HG02798 (cell line): ENCODE results near the gene PKMYT1.
"Not testable (repeated sequence)": the region's sequence is repeated elsewhere in the genome, so short reads cannot be mapped to it uniquely, and the experiment has no call there.

Experiments used
- ATAC-seq: cut with Tn5 transposase; IDR thresholded peaks from one replicate; pipeline ENCODE4 v1.9.1; 2021; ENCODE audit warnings: mild to moderate bottlenecking; ENCODE audit not compliant: unreplicated experiment, poor library complexity

The PKMYT1 gene

GRCh38 chr16:2963723-2964474 lies 16.3 kb downstream of the PKMYT1 start, which contains the start of gene KREMEN2:
TSS of gene KREMEN2 (plus strand) at chr16:2964275. CDS start at chr16:2964521, 246 bp downstream.
- no peak for ATAC-seq

DNA sequence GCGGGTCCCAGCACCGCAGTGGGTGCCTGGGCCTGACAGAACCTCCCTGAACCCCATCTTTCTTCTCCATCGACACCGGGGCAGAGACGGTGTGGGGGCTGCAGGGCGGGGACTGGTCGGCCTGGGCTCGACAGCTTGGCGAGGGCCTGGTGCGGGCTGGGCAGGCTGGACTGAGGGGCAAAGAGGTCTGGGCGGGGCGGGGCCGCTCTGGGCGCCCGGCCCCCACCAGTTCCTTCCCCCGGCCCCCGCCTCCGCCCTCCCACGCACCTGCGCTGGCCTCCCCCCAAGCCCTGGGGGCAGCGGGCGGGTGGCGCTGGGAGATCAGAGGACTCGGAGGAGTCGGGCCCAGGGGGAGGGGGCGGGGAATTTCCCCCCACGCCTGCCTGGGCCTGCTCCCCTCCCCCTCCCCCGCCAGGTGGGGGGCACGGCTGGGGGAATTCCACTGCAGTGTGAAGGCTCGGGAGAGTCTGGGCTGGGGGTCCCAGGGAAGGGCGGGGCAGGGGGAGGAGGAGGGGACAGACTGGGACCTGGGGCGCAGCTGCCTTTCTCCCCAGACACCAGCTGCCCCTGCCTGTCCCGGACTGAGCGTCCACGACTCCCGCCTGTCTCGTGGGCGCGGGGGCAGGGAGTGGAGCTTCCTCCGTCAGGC lies 17.0 kb downstream of the PKMYT1 start:
- ATAC-seq = no peak

DNA sequence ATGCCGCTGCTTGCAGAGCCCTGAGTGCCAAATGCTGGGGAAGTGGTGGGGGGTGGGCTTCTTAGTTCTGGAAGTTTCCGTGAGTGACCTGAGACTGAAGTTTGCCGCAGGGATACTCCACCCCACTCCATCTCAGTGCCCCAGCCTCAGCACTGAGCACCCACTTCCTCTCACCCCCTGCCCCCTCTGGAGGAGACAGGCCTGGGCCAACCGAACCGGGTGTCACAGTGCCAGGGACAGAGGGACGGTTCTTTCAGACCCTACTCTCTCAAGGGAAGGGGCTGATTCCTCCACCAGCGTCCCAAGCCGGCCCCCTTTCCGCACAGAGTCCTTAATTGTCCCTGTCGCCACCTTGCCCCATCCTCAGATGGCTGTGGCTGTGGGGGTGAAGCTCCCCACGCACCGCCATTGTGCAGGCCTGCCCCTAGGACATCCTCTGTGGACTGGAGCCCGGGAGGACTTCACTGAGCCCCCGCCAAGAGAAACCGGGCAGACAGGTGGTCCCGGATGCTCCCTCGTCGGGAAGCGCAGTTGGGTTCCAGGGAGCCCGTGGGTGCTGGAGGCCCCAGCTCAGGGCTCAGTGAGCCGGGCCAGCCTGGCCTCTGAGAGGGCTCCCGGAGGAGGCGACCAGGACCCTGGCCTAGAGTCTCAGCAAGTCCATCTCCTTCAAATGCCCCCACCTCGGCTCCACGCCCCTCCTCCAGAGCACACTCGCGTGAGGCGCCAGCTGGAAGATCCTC lies 17.7 kb downstream of the PKMYT1 start:
- no peak for ATAC-seq

DNA sequence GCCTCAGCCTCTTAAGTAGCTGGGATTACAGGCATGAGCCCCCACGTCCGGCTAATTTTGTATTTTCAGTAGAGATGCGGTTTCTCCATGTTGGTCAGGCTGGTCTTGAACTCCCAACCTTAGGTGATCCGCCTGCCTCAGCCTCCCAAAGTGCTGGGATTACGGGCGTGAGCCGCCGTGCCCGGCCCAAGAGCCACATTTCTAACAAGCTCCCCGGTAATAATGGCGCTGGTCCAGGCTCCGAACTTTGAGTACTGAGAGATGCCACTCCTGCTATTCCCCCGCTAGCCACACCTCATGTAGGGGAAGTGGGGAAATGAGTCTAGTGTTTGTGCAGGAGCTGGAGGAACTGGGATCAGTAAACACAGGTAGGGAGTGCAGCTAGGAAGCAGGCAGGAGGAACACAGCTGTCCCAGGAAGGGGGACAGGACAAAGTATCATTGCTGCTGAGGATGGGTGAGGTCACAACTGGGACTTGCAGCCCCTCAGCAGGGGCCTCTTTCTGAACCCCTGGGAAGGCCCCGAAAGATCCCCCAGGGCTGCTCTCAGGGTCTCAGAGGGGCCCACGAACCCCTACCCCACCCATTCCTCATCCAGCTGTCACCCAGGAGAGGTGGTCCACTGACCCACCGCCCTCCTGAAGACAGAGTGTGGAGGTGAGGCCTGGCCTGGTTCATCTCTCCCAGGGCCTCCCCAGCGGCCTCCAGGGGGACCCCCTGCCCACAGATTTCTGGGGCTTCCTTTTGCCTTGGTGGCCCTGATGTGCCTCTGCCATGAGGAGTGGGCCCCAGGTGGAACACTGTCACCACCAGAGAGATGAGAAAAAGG lies 19.8 kb downstream of the PKMYT1 start:
- ATAC-seq = no peak

- ATAC-seq = no peak
Measured at GRCh38 chr16:2959206-2959605, 21.0 kb downstream of the PKMYT1 start.

DNA sequence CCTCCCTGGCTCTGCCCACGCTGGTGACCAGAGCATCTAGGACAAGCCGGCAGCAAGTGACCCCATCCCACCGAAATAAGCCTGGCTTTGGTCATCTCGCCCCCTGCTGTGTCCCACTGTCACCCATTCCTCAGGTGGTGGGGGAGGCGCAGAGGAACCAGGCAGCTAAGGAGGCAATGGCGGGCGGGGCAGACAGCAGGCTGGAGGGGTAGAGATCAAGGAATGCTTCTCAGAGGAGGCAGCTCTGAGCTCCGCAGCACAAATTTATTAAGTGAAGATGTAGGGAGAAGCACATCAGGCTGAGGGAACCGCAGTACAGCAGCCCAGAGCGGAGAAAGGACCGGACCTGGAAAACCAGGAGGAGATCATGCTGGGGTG lies 23.7 kb downstream of the PKMYT1 start:
- no peak for ATAC-seq

DNA sequence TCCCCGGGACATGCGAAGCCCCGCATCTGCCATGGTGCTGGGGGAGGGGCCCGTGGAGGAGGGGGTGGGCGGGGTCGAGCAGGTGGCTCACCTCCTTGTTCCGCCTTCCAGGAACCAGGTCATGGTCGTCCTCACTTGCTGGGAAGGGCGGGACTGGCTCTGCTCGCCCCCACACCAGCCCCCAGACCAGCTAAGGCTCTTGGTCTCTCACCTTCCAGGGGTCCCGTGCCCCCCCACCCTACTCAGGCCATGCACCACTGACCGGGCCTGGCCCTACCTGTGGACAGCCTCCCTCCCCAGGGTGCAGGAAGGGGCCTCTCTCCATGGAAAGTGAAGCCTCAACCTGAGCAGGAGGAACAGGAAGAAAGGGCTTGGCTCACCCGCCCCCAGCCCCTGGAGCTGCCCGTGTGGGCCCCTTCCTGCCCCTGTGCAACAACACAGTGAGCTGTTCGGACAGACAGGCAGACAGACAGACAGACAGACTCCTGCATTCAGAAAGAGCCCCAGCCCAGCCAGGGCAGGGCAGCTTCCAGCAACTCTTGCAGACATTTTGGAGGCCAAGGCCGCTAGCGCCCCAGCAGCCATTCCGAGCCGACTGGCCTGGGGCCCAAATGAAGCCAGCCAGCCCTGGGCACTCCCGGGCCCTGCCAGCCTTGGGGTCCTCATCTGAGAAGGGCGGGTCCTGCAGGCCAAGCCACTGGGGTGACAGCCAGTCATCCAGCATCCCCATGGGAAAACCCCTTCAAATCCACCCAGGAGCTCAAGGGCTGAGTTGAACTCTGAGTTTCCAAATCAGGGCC lies 24.3 kb downstream of the PKMYT1 start:
- ATAC-seq = no peak

- ATAC-seq = no peak
Measured at GRCh38 chr16:2955438-2955778, 24.8 kb downstream of the PKMYT1 start.

GRCh38 chr16:2954656-2955381 lies 25.4 kb downstream of the PKMYT1 start:
- ATAC-seq = no peak

- ATAC-seq = no peak
Measured at GRCh38 chr16:2953706-2954627, 26.3 kb downstream of the PKMYT1 start.

DNA sequence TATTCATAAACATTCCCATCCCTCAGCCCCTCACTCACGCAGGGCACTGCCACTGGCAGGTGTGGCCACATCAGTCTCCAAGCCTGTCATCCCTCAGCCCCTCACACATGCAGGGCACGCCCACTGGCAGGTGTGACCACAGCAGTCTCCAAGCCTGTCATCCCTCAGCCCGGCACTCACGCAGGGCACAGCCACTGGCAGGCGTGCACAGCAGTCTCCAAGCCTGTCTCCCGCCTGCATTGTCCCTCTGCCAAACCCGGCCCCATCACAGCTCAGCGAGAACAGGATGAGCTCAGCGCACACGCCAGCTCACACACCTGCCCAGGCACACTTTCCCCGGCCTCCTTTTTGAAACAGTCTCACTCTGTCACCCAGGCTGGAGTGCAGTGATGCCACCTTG lies 27.6 kb downstream of the PKMYT1 start:
- no peak for ATAC-seq

DNA sequence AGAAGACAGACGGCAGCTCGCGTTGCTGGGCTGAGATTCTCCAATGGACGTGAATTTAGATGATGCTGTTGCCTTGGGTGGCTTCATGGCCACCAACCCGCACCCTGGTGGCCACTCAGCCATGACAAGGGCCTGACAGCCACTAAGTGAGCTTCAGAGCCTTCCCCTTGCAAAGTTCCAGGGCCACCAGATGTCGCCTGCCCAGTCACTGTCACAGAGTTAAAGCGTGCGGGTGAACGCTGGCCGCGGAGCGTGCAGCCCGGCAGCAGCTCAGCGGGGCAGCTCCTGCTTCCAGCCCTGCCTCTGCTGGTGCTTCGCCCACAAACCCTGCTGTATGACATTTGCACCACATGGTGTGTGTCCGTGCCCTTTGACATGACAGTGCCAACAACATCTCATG lies 29.5 kb downstream of the PKMYT1 start:
- ATAC-seq = no peak

GRCh38 chr16:2950353-2950724 lies 29.9 kb downstream of the PKMYT1 start:
- ATAC-seq = no peak

DNA sequence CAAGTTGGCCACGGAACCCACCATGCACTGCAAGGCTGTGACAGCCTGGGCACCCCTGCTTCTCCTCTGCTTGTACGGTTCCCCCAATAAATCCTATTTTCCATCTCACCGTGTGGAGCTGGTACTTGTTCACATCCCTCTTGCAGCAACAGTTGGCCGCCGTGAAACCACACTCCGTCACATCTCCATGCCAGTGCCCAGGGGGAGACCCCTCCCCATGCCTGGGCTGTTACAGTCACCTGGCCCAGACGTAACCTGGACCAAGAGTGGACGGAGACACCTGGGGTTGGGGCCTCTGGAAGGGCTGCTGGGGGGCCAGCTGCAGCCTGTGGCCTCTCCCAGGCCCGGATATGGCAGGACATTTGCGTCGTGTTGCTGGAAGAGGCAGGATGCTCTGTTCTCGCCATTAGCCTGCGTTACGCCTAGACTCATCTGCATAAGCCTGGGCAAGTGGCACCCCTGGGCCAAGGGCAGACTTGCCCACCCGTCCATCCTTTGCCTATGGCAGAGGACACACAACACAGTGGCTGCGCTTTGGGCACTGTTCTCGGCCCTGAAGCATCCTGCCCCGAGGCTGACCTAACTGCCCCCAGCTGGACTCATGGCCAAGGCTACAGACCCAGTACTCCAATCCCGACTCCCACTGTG lies 30.4 kb downstream of the PKMYT1 start:
- ATAC-seq = no peak

GRCh38 chr16:2948807-2949704 lies 31.2 kb downstream of the PKMYT1 start:
- no peak for ATAC-seq

DNA sequence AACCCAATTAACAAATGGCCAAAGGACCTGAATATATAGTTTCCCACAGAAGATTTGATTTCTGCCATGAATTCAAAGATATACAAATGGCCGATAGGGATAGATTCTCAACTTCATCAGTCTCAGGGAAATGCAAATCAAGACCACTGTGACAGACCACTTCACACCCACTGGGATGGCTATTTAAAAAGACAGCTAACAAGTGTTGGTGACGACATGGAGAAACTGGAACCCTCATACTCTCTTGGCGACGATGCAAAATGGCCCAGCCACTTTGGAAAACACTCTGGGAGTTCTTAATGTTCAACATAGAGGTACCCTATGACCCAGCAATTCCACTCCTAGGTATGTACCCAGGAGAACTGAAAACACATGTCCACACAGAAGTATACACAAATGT lies 33.6 kb downstream of the PKMYT1 start:
- no peak for ATAC-seq

GRCh38 chr16:2943716-2944115 lies 36.5 kb downstream of the PKMYT1 start:
- ATAC-seq = not testable (repeated sequence)
